Suppressor macrophage (primary cell): ENCODE data around the gene SENP1.
A peak's percentile ranks its signal among the peaks of the same experiment; 100 is the strongest.

Experiments
- DNase-seq, 4 experiments: peaks; one replicate each; pipeline ENCODE4 v3.0.0-alpha.2; 2020 to 2022

Gene SENP1

GRCh38 chr12:48017496-48017895 is 88.4 kb downstream of the SENP1 start:
- no peak for DNase-seq

GRCh38 chr12:48016373-48017020 is 89.4 kb downstream of the SENP1 start:
- no peak for DNase-seq

- no peak for DNase-seq
Measured at GRCh38 chr12:48015954-48016353, 89.9 kb downstream of the SENP1 start.

- DNase-seq, result no peak
Measured at GRCh38 chr12:48015129-48015528, 90.8 kb downstream of the SENP1 start.

GRCh38 chr12:48013287-48013686 is 92.6 kb downstream of the SENP1 start:
- no peak for DNase-seq

- DNase-seq, result no peak
Measured at GRCh38 chr12:48012070-48012469, 93.8 kb downstream of the SENP1 start.

GRCh38 chr12:48010366-48010970 is 95.4 kb downstream of the SENP1 start:
- DNase-seq, result no peak

GRCh38 chr12:48009471-48009870 is 96.4 kb downstream of the SENP1 start:
- DNase-seq, result no peak

- no peak for DNase-seq
Measured at GRCh38 chr12:48008950-48009349, 96.9 kb downstream of the SENP1 start.

GRCh38 chr12:48008349-48008748 is 97.5 kb downstream of the SENP1 start:
- DNase-seq, result no peak

GRCh38 chr12:48007206-48007605 is 98.7 kb downstream of the SENP1 start:
- no peak for DNase-seq

- no peak for DNase-seq
Measured at GRCh38 chr12:48005750-48006021, 100.2 kb downstream of the SENP1 start.

GRCh38 chr12:48005001-48005749 is 100.7 kb downstream of the SENP1 start:
- no peak for DNase-seq

GRCh38 chr12:48004053-48004941 is 101.6 kb downstream of the SENP1 start, which contains the start of gene COL2A1:
Gene COL2A1 (minus strand): TSS chr12:48004476. CDS start chr12:48004321, 155 bp downstream.
- peak in 3 of 4 experiments; percentile 12 to 27 (median 22) for DNase-seq

GRCh38 chr12:48003226-48004052 is 102.4 kb downstream of the SENP1 start:
- no peak for DNase-seq

GRCh38 chr12:48002773-48003218 is 103.1 kb downstream of the SENP1 start:
- DNase-seq, result peak in 2 of 4 experiments; percentile 13 to 24

GRCh38 chr12:48002414-48002730 is 103.5 kb downstream of the SENP1 start:
- no peak for DNase-seq

GRCh38 chr12:48001505-48002413 is 104.1 kb downstream of the SENP1 start:
- DNase-seq, result peak in 2 of 4 experiments; percentile 11 to 40

- DNase-seq, result no peak
Measured at GRCh38 chr12:48000878-48001504, 104.9 kb downstream of the SENP1 start.

- DNase-seq, result no peak
Measured at GRCh38 chr12:47999816-48000215, 106.1 kb downstream of the SENP1 start.
